GM12878 (cell line): ENCODE results near the gene PCNX1.

Experiments
- BHLHE40 ChIP-seq, 2 experiments: fragments of 450-650 bp in 1 of 2; IDR thresholded peaks; 2 replicates each; pipeline ENCODE4 v1.6.1; 2011 to 2017; ENCODE audit warnings: low read depth in 2 of 2, borderline replicate concordance in 1 of 2, improper control_type of control experiment in 1 of 2, low read length in 1 of 2, mild to moderate bottlenecking in 1 of 2
- CREM ChIP-seq: IDR thresholded peaks from 2 replicates; pipeline ENCODE4 v1.6.1; 2014; ENCODE audit warnings: antibody characterized with exemption, low read depth
- NRF1 ChIP-seq: conservative IDR thresholded peaks from 2 replicates; pipeline ENCODE4 v1.6.1; 2011; ENCODE audit warnings: mild to moderate bottlenecking, low read depth, low read length, improper control_type of control experiment
- RBBP5 ChIP-seq: fragments of 200-600 bp; sonication (generic); conservative IDR thresholded peaks from 2 replicates; pipeline ENCODE4 v1.6.1; 2016
- SMARCA5 ChIP-seq: fragments of 450-650 bp; IDR thresholded peaks from 2 replicates; pipeline ENCODE4 v1.6.1; 2017; ENCODE audit warnings: mild to moderate bottlenecking
- ZBTB33 ChIP-seq: fragments of 450-650 bp; IDR thresholded peaks from 2 replicates; pipeline ENCODE4 v1.6.1; 2017; ENCODE audit warnings: mild to moderate bottlenecking
- TF ChIP-seq, protein P1 (sequence below), 3 experiments: IDR thresholded peaks in 2 of 3; conservative IDR thresholded peaks in 1 of 3; 2 replicates each; pipeline ENCODE4 v1.5.1; 2011; ENCODE audit warnings: low read depth in 3 of 3, low read length in 3 of 3, mild to moderate bottlenecking in 3 of 3, control low read depth in 2 of 3, moderate library complexity in 2 of 3, inconsistent platforms in 1 of 3, mixed read lengths in 1 of 3; ENCODE audit not compliant: control insufficient read depth in 2 of 3, insufficient read depth in 1 of 3; ENCODE audit errors: extremely low read depth in 1 of 3

- TF ChIP-seq ZBTB33 (no peak), NRF1 (no peak), BHLHE40 (IDR thresholded peaks at IDR 0.05; ENCODE audit: borderline replicate concordance in 1 of 2, low read depth in 2 of 2, low read length in 1 of 2) (no peak), SMARCA5 (no peak), CREM (no peak), RBBP5 (no peak)
- TF ChIP-seq, protein P1, sequence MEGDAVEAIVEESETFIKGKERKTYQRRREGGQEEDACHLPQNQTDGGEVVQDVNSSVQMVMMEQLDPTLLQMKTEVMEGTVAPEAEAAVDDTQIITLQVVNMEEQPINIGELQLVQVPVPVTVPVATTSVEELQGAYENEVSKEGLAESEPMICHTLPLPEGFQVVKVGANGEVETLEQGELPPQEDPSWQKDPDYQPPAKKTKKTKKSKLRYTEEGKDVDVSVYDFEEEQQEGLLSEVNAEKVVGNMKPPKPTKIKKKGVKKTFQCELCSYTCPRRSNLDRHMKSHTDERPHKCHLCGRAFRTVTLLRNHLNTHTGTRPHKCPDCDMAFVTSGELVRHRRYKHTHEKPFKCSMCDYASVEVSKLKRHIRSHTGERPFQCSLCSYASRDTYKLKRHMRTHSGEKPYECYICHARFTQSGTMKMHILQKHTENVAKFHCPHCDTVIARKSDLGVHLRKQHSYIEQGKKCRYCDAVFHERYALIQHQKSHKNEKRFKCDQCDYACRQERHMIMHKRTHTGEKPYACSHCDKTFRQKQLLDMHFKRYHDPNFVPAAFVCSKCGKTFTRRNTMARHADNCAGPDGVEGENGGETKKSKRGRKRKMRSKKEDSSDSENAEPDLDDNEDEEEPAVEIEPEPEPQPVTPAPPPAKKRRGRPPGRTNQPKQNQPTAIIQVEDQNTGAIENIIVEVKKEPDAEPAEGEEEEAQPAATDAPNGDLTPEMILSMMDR (IDR thresholded peaks at IDR 0.05 in 2 of 3, conservative IDR thresholded peaks at IDR 0.05 in 1 of 3; ENCODE audit: control insufficient read depth in 2 of 3, extremely low read depth in 1 of 3, insufficient read depth in 1 of 3, low read depth in 3 of 3, low read length in 3 of 3): no peak
These were observed 69.3 kb downstream of the PCNX1 start for GRCh38 chr14:70976591-70976990.
